ENCODE data around the gene ATXN1. TPM values are rescaled to one million over a fixed set of nuclear protein-coding genes. Genes with fewer than 3 reads are reported as not detected.

Gene ATXN1
- total and polyA plus RNA-seq, 2 of the 13 experiments (the other 11 are each of a cell fraction or from before 2014, with no cell fraction given): 20.7 to 39.5 TPM

DNA sequence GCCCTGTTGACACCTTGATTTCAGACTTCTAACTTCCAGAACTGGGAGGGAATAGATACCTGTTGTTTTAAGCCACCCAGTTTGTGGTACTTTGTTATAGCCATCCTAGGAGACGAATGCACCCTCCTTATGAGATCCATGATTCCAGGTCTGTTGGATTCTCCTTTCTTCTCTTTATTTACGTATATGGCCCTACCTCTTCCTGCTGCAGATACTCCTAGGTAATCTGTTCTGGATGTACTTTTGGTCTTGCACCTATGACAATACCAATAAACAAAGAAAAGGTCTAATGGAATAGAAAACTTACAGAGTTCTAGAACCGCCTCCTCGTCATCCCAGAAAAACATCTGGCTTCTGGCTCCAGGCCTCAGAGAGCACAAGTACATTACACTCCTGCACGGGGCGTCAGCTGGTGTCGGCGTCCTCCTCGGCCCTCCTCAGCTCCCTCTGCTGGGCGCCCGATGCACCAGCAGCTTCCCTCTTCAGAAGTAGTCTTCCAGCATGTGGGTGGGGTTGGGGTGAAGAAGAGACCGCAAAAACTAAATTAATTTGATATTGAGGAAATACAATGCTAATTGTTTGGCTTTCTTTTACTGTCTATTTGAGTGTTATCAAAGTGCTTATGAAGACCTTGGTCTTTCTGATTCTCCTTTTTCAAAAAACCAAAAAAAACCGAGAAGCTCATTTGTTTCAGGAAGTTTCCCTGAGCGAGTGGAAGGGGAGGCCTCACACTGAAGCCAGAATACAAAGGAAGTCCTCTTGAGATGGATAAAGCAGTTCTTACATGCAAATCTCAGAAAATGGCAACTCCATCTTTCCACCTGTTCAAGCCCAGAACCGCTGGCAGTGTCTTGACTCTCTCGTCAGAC is 9.7 kb upstream of the ATXN1 start (continued):
- TF ChIP-seq ZNF652 (CRISPR knock-in tag; IDR thresholded peaks at IDR 0.05; ENCODE audit: borderline replicate concordance, low read depth): peak; percentile 40; the same call in 1 of the 2 replicates
- TF ChIP-seq ZNF24 (IDR thresholded peaks at IDR 0.05): no peak
- 0 out of 2 replicates have a peak, but pooled peaks have one; percentile 22 for TF ChIP-seq MIXL1 (CRISPR knock-in tag; IDR thresholded peaks at IDR 0.05)
- TF ChIP-seq KAT8 (CRISPR knock-in tag; IDR thresholded peaks at IDR 0.05): peak; percentile 51; the same call in 1 of the 2 replicates
- TF ChIP-seq, protein P1, sequence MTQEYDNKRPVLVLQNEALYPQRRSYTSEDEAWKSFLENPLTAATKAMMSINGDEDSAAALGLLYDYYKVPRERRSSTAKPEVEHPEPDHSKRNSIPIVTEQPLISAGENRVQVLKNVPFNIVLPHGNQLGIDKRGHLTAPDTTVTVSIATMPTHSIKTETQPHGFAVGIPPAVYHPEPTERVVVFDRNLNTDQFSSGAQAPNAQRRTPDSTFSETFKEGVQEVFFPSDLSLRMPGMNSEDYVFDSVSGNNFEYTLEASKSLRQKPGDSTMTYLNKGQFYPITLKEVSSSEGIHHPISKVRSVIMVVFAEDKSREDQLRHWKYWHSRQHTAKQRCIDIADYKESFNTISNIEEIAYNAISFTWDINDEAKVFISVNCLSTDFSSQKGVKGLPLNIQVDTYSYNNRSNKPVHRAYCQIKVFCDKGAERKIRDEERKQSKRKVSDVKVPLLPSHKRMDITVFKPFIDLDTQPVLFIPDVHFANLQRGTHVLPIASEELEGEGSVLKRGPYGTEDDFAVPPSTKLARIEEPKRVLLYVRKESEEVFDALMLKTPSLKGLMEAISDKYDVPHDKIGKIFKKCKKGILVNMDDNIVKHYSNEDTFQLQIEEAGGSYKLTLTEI (CRISPR knock-in tag; conservative IDR thresholded peaks at IDR 0.05): no peak
- TF ChIP-seq RELA (CRISPR knock-in tag; IDR thresholded peaks at IDR 0.05): 0 out of 2 replicates have a peak, but pooled peaks have one; percentile 60
- TF ChIP-seq, protein P2, sequence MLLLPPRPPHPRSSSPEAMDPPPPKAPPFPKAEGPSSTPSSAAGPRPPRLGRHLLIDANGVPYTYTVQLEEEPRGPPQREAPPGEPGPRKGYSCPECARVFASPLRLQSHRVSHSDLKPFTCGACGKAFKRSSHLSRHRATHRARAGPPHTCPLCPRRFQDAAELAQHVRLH (CRISPR knock-in tag; IDR thresholded peaks at IDR 0.05; ENCODE audit: borderline replicate concordance, low read depth): peak; percentile 73; the same call in 1 of the 2 replicates
- TF ChIP-seq ZNF468 (CRISPR knock-in tag; IDR thresholded peaks at IDR 0.05): no peak
- TF ChIP-seq ZNF598 (CRISPR knock-in tag; IDR thresholded peaks at IDR 0.05; ENCODE audit: borderline replicate concordance): peak; percentile 60; the same call in 1 of the 2 replicates
- 0 out of 2 replicates have a peak, but pooled peaks have one; percentile 48 for TF ChIP-seq ZNF124 (CRISPR knock-in tag; IDR thresholded peaks at IDR 0.05)
- 0 out of 2 replicates have a peak, but pooled peaks have one; percentile 21 for TF ChIP-seq ZBTB38 (CRISPR knock-in tag; IDR thresholded peaks at IDR 0.05)
- TF ChIP-seq FOXC1 (CRISPR knock-in tag; IDR thresholded peaks at IDR 0.05; ENCODE audit: borderline replicate concordance): no peak
- no peak for TF ChIP-seq ZNF672 (CRISPR knock-in tag; IDR thresholded peaks at IDR 0.05)
- peak; percentile 68; the same call in 1 of the 2 replicates for TF ChIP-seq CBX5 (CRISPR knock-in tag; IDR thresholded peaks at IDR 0.05; ENCODE audit: borderline replicate concordance)
- TF ChIP-seq, protein P3, sequence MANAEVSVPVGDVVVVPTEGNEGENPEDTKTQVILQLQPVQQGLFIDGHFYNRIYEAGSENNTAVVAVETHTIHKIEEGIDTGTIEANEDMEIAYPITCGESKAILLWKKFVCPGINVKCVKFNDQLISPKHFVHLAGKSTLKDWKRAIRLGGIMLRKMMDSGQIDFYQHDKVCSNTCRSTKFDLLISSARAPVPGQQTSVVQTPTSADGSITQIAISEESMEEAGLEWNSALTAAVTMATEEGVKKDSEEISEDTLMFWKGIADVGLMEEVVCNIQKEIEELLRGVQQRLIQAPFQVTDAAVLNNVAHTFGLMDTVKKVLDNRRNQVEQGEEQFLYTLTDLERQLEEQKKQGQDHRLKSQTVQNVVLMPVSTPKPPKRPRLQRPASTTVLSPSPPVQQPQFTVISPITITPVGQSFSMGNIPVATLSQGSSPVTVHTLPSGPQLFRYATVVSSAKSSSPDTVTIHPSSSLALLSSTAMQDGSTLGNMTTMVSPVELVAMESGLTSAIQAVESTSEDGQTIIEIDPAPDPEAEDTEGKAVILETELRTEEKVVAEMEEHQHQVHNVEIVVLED (CRISPR knock-in tag; IDR thresholded peaks at IDR 0.05; ENCODE audit: borderline replicate concordance): peak; percentile 18; the same call in 1 of the 2 replicates
- peak; percentile 89 for TF ChIP-seq SMC3 (IDR thresholded peaks at IDR 0.05; ENCODE audit: low read length)
- TF ChIP-seq ZNF709 (CRISPR knock-in tag; IDR thresholded peaks at IDR 0.05): 0 out of 2 replicates have a peak, but pooled peaks have one; percentile 32
- peak; percentile 27; the same call in 1 of the 2 replicates for TF ChIP-seq BCL6 (CRISPR knock-in tag; IDR thresholded peaks at IDR 0.05)
- peak; percentile 46; the same call in 1 of the 2 replicates for TF ChIP-seq TGIF2 (CRISPR knock-in tag; IDR thresholded peaks at IDR 0.05)
- no peak for TF ChIP-seq ZNF879 (CRISPR knock-in tag; IDR thresholded peaks at IDR 0.05)
- TF ChIP-seq SSRP1 (CRISPR knock-in tag; IDR thresholded peaks at IDR 0.05): peak; percentile 70; the same call in 1 of the 2 replicates
- TF ChIP-seq THAP11 (CRISPR knock-in tag; IDR thresholded peaks at IDR 0.05): 0 out of 2 replicates have a peak, but pooled peaks have one; percentile 22
- TF ChIP-seq, protein P4, sequence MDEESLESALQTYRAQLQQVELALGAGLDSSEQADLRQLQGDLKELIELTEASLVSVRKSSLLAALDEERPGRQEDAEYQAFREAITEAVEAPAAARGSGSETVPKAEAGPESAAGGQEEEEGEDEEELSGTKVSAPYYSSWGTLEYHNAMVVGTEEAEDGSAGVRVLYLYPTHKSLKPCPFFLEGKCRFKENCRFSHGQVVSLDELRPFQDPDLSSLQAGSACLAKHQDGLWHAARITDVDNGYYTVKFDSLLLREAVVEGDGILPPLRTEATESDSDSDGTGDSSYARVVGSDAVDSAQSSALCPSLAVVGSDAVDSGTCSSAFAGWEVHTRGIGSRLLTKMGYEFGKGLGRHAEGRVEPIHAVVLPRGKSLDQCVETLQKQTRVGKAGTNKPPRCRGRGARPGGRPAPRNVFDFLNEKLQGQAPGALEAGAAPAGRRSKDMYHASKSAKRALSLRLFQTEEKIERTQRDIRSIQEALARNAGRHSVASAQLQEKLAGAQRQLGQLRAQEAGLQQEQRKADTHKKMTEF (CRISPR knock-in tag; IDR thresholded peaks at IDR 0.05): peak; percentile 58; the same call in 1 of the 2 replicates
- no peak for TF ChIP-seq ZNF605 (CRISPR knock-in tag; IDR thresholded peaks at IDR 0.05)
- TF ChIP-seq ELF3 (CRISPR knock-in tag; IDR thresholded peaks at IDR 0.05): peak; percentile 75
- no peak for TF ChIP-seq SOX13 (IDR thresholded peaks at IDR 0.05)
- no peak for TF ChIP-seq SOX13 (CRISPR knock-in tag; conservative IDR thresholded peaks at IDR 0.05 in 1 of 2, IDR thresholded peaks at IDR 0.05 in 1 of 2)
